HEK293 (cell line): ENCODE data around the gene CDK11B.

Experiments
- CTCF ChIP-seq: fragments of 450-650 bp; formaldehyde crosslinking; IDR thresholded peaks from 2 replicates; pipeline ENCODE4 v1.5.1; 2016; ENCODE audit warnings: missing biosample characterization, missing genetic modification characterization
- ZNF146 ChIP-seq: fragments of 450-650 bp; formaldehyde crosslinking; IDR thresholded peaks from 2 replicates; pipeline ENCODE4 v1.5.1; 2016; ENCODE audit warnings: missing biosample characterization, missing genetic modification characterization
- ZNF335 ChIP-seq: fragments of 450-650 bp; formaldehyde crosslinking; conservative IDR thresholded peaks from 2 replicates; pipeline ENCODE4 v1.5.1; 2016; ENCODE audit warnings: missing biosample characterization, missing genetic modification characterization
- ZNF513 ChIP-seq: fragments of 450-650 bp; IDR thresholded peaks from 2 replicates; pipeline ENCODE4 v1.5.1; 2018; ENCODE audit warnings: missing biosample characterization, missing genetic modification characterization

GRCh38 chr1:1687846-1688245, 29.0 kb upstream of the CDK11B start:
- TF ChIP-seq ZNF513 (tag by site-specific recombination) (no peak), ZNF146 (tag by site-specific recombination) (no peak), CTCF (tag by site-specific recombination) (no peak), ZNF335 (tag by site-specific recombination) (no peak)
